Measurements from ENCODE around the gene MRPL3. TPM values are rescaled to one million over a fixed set of nuclear protein-coding genes. Genes with fewer than 3 reads are reported as not detected.

The MRPL3 gene
- total and polyA plus RNA-seq, 2 donors (not counting 3 experiments of a cell fraction or from before 2014, with no cell fraction given), result 49.6 to 68.2 TPM

DNA sequence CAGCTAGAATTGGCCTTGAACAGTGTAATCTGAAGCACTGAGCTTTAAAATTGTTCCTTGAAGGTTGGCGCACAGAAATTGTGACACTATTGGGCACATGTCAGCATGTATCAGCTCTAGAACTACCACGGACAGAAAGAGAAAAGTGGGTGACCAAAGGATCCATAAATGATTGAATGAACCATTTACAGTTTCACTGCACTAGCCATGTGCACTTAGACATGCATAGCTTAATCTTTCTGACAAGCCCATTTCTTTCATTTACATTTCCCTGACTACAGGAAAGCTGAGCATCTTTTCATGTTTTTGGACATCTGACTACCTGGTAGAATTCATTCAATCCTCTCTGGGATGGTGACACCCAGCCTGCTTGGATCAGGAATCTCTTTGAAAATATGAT, 85.0 kb downstream of the MRPL3 start:
- FAIRE-seq (no peak), DNase-seq (ENCODE audit: low read depth, low spot score) (no peak)
- BruUV-seq (replicated peaks), result no TSS peak
- no peaks in the 10 kb centered on the region for H3K79me2 ChIP-seq (ENCODE audit: control insufficient read depth, insufficient read depth, low read length)
- peaks cover 0 to 12% of the 10 kb centered on the region in 2 experiments for H3K27me3 ChIP-seq (ENCODE audit: control insufficient read depth in 2 of 2, insufficient read depth in 2 of 2, low read length in 2 of 2)
- dilution Hi-C loops (cut with MboI; ENCODE audit: extremely low pct_ligation_motif_present, low sequenced_read_pairs), result no loop called here
- H3K4me2 ChIP-seq (ENCODE audit: insufficient read depth, low read length), result no peak overlapping the region
- no peaks in the 10 kb centered on the region for H3K9me3 ChIP-seq (replicated peaks; ENCODE audit: control insufficient read depth, insufficient read depth, low read length)
- H3K4me1 ChIP-seq (ENCODE audit: control insufficient read depth, extremely low read depth, insufficient read depth, low read length), result no peaks in the 10 kb centered on the region
- no peak overlapping the region for H3K9ac ChIP-seq (replicated peaks; ENCODE audit: extremely low read depth, insufficient read depth, low read length)
- CTCF ChIA-PET, result interaction anchor here (0.7 to 1.6 kb wide), 2 partner anchors 9 to 71 kb away, joined by 3 to 6 read pairs; no protein-coding TSS in a partner anchor
- H2AFZ ChIP-seq (ENCODE audit: low read depth, low read length), result no peak overlapping the region
- no peak overlapping the region for H3K27ac ChIP-seq (ENCODE audit: insufficient read depth, low read depth, low read length)
- H3K9me1 ChIP-seq (replicated peaks; ENCODE audit: control insufficient read depth, extremely low read depth, insufficient read depth, low read length), result no peaks in the 10 kb centered on the region
- H4K20me1 ChIP-seq (replicated peaks; ENCODE audit: control insufficient read depth, extremely low read depth, insufficient read depth, low read length), result no peaks in the 10 kb centered on the region
- POLR2A ChIA-PET, result no interaction called here
- H3K36me3 ChIP-seq (ENCODE audit: control insufficient read depth in 2 of 2, extremely low read depth in 1 of 2, insufficient read depth in 2 of 2, low read length in 2 of 2), result no peaks in the 10 kb centered on the region
- intact Hi-C loops (cut with micrococcal nuclease), result no loop called here
- TF ChIP-seq JUN (IDR thresholded peaks at IDR 0.05; ENCODE audit: borderline replicate concordance, insufficient read depth, insufficient read length, low read depth) (no peak), FOS (IDR thresholded peaks at IDR 0.05; ENCODE audit: borderline replicate concordance, insufficient read depth, low read length) (no peak), GATA2 (IDR thresholded peaks at IDR 0.05; ENCODE audit: insufficient read depth, insufficient read length, low read depth, low read length) (no peak), POLR2A (IDR thresholded peaks at IDR 0.05; ENCODE audit: low read depth, low read length) (no peak), MYC (IDR thresholded peaks at IDR 0.05; ENCODE audit: low read depth, low read length) (no peak), EZH2 (IDR thresholded peaks at IDR 0.05; ENCODE audit: borderline replicate concordance, low read depth, low read length, severe bottlenecking) (no peak), POLR2AphosphoS5 (IDR thresholded peaks at IDR 0.05; ENCODE audit: insufficient read depth, low read depth, low read length) (no peak)
- TF ChIP-seq, protein P1, sequence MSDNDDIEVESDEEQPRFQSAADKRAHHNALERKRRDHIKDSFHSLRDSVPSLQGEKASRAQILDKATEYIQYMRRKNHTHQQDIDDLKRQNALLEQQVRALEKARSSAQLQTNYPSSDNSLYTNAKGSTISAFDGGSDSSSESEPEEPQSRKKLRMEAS (IDR thresholded peaks at IDR 0.05; ENCODE audit: insufficient read depth, insufficient read length), result no peak
- TF ChIP-seq, protein P2, sequence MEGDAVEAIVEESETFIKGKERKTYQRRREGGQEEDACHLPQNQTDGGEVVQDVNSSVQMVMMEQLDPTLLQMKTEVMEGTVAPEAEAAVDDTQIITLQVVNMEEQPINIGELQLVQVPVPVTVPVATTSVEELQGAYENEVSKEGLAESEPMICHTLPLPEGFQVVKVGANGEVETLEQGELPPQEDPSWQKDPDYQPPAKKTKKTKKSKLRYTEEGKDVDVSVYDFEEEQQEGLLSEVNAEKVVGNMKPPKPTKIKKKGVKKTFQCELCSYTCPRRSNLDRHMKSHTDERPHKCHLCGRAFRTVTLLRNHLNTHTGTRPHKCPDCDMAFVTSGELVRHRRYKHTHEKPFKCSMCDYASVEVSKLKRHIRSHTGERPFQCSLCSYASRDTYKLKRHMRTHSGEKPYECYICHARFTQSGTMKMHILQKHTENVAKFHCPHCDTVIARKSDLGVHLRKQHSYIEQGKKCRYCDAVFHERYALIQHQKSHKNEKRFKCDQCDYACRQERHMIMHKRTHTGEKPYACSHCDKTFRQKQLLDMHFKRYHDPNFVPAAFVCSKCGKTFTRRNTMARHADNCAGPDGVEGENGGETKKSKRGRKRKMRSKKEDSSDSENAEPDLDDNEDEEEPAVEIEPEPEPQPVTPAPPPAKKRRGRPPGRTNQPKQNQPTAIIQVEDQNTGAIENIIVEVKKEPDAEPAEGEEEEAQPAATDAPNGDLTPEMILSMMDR (IDR thresholded peaks at IDR 0.05; ENCODE audit: extremely low read depth in 1 of 2, insufficient read depth in 1 of 2, low read depth in 1 of 2, low read length in 2 of 2), result no peak
- no peak overlapping the region for H3K4me3 ChIP-seq (replicated peaks in 1 of 3; ENCODE audit: insufficient read depth in 1 of 3, low read depth in 1 of 3, low read length in 3 of 3)

Small RNA genes within 50 kb of the gene (small RNA-seq; reads per million reads assigned to genes)
- gene AC107027.2 (ENCODE audit: insufficient read depth, insufficient read length, low read depth, low replicate concordance) (not detected), gene SNORA58 (ENCODE audit: insufficient read depth, insufficient read length, low read depth, low replicate concordance) (249 reads per million, percentile 99 among the genes with 10 or more reads in this experiment)

Other genes starting within 250 kb of the MRPL3 start
- gene NUDT16, start 121.2 kb downstream of the MRPL3 start, total RNA-seq, result 28.5 and 29.7 TPM in 2 replicates
- gene NUDT16, start 121.2 kb downstream of the MRPL3 start, polyA plus RNA-seq, result 13.0 and 13.2 TPM in 2 replicates